Fibroblast of skin of right biceps (primary cell): ENCODE data around the gene ABHD1.
A peak's percentile ranks its signal among the peaks of the same experiment; 100 is the strongest.
"Not testable (repeated sequence)": the region's sequence is repeated elsewhere in the genome, so short reads cannot be mapped to it uniquely, and the experiment has no call there.

Experiments used
- DNase-seq: peaks from one replicate; pipeline ENCODE4 v3.0.0-alpha.2; 2013

ABHD1 gene

DNA sequence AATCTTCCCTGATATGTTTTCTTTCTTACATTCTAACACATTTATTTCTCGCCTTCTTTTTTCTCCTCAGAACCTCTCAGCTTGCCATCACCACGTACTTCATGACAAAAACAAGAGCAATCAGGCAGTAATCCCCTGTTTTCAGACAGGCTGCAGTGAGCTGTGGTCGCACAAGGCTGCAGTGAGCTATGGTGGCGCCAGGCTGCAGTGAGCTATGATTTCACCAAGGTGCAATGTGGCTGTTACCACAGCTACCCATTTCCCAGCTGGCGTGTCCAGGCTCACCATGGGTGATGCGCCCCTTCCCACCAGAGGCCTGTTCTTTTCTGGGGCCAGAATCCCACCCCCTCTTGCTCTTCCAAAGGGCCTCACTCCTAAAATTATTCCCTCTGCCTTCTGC is 51.0 kb downstream of the ABHD1 start:
- DNase-seq = peak; percentile 50

- DNase-seq = no peak
Measured at GRCh38 chr2:27175330-27175729, 51.7 kb downstream of the ABHD1 start.

- not testable (repeated sequence) for DNase-seq
Measured at GRCh38 chr2:27175781-27176180, 52.2 kb downstream of the ABHD1 start.

DNA sequence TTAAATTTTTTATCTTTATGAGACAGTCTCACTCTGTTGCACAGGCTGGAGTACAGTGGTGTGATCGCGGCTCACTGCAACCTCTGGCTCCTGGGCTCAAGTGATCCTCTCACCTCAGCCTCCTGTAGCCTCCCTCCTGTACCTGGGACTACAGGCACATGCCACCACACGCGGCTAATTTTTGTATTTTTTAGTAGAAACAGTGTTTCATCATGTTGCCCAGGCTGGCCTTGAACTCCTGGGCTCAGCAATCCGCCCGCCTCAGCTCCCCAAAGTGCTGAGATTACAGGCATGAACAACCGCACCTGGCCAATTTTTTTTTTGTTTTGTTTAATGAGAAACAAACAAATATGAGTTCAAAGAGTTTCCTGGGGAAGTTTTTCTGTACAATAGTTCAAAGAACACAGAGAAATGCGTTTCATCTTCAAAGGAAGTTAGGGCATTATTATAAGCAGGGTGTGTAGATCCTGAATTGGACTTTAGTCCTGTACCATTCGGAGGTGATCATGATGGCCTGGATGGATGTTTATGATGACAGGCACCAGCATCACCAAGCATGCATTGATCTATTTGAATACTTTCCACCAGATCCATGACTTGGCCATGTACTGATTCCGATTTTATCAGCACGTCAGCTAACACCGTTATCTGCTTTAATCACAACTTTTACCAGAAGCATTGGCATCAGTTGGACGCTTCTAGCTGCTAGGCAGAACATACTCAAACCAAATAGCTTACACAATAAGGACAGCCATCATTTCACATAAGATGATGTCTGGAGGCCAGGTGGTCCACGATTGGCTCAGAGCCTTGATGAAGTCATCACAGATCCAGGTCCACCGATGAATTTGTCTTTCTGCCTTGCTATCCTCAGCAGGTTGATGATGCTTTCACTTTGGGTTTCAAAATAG is 54.1 kb downstream of the ABHD1 start:
- DNase-seq = no peak

DNA sequence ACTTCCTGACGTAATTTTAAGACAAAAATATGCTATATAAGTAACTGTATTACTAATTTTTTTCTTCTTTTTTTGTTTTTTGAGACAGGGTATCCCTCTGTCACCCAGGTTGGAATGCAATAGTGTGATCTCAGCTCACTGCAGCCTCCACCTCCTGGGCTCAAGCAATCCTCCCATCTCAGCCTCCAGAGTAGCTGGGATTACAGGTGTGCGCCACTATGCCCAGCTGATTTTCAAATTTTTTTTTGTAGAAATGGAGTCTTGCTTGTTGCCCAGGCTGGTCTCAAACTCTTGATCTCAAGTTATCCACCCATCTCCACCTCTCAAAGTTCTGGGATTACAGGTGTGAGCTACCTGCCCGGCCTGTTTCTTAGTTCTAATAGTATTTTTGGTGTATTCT is 54.9 kb downstream of the ABHD1 start:
- no peak for DNase-seq

DNA sequence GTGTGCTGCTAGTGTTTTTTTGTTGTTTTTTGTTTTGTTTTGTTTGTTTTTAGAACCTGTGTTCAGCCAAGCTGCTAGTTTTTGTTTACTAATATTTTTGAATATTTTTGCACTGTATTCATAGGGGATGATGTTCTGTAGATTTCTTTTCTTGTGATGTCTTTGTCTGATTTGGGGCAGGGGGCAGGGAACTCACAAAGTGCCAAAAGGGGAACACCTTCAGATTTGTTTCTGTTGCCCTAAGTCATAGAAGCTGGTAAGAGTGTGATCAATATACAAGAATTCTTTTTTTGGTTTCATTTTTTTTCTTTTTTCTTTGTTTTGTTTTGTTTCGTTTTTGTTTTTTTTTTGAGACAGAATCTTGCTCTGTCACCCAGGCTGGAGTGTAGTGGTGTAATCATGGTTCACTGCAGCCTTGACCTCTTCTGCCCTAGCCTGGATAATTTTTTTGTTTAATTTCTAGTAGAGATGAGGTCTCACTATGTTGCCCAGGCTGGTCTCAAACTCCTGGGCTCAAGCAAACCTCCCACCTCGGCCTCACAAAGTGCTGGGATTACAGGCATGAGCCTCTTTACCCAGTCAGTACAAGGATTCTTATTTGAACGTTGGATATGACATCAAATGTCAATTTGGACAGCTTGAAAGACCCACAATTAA is 55.9 kb downstream of the ABHD1 start:
- no peak for DNase-seq
